ENCODE measurements around the gene COMT. TPM values are rescaled to one million over a fixed set of nuclear protein-coding genes. Genes with fewer than 3 reads are reported as not detected.
A peak's percentile ranks its signal among the peaks of the same experiment; 100 is the strongest.

COMT gene
- polyA plus RNA-seq, 1 donor from 2014 or later = 85.3 TPM

DNA sequence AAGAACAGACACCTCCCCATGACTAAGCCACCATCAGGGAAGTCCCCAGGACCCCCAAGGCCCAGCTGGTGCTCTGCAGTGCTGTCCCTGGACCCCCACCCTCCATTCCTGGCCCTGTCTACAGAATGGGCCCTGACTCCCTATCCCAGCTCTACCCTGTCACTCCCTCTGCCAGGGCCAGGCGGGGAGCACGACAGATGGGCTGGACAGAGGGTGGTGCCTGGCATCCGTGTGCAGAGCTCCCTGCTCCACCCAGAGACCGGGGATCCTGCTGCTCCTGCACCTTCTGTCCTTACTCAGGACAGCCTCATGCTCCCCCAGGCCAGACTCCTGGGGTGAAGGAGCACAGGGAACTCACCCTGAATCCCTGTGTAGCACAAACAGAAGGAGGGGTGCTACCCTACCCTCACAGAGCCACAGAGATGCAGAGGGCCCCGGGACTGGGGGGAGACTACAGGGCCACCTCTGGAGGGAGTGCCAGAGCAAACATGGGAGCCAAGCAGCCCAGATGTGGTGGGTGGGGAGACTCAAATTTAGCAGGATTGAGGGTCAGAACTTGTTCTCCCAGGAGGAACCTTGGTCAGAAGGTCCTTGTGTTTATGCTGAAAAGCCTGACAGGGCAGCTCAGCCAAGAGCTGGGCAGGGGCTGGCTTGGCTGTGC is 73.1 kb downstream of the COMT start:
- H3K4me3 Mint-ChIP-seq = peak overlapping the region; percentile 16 to 91 (median 71)
- H3K9me3 Mint-ChIP-seq = no peaks in the 10 kb centered on the region
- H3K4me1 Mint-ChIP-seq = peaks cover 0 to 7% (median 3%) of the 10 kb centered on the region in 3 donors
- no peaks in the 10 kb centered on the region for H3K36me3 Mint-ChIP-seq
- peak overlapping the region in 1 of 3 donors; percentile 58 for H3K27ac Mint-ChIP-seq
- no peaks in the 10 kb centered on the region for H3K27me3 Mint-ChIP-seq

DNA sequence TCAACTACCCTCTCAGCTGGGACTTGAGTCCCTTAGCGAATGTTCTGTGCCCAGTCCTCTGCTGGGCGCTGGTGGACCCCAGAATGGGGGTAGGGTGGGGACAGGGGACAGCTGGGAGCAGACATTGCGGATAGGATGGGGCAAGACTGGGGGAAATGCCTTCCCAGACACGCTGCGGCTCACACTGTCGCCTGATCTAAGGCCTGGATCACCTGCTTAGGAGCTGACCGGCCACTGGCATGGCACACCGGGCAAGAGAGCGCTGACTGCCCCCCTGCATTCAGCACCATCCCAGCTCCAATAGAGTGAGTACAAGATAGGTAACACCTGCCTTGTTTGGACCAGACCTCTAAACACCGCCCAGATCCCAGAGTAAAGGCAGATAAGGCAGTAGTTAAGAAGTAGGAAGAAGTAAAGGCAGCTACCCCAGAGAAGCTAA is 73.6 kb downstream of the COMT start:
- Mint-ChIP-seq H3K36me3 (no peaks in the 10 kb centered on the region), H3K4me1 (peaks cover 0 to 7% (median 7%) of the 10 kb centered on the region in 3 donors), H3K4me3 (peak overlapping the region; percentile 72 to 91 (median 76)), H3K9me3 (no peaks in the 10 kb centered on the region), H3K27ac (peak overlapping the region in 1 of 3 donors; percentile 75), H3K27me3 (no peaks in the 10 kb centered on the region)

DNA sequence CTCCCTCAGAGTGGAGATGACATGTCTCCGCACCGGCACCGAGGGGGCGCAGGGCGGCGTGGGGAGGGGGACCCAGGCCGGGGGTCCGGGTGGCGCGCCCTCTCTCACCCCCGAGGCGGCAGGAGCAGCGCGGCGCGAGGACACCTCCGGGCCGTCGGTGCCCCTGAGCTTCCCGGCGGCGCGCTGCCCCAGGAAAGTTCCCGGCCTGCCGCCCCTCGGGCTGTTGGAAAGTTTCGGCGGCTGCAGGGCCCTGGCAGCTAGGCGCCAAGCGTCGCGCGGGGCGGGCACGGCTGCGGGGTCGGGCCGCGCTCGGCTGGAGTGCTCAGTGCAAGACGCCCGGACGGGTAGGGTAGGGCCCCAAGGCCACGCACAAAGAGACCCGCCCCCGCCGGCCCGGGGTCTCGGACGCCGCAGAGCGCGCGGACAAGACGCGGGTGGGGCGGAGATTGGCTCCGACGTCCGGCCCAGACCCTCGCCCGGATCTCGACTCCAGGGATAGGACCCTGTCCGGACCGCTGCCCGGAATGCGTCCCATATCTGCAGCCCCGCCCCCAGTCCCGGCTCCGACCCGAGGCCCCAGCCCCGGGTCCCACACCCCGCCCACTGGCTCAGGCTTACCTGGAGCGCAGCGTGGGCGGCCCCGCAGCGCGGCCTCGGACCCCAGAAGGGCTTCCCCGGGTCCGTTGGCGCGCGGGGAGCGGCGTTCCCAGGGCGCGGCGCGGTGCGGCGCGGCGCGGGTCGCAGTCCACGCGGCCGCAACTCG is 74.6 kb downstream of the COMT start:
- Mint-ChIP-seq H3K4me3 (peak overlapping the region in 3 of 4 donors; percentile 57 to 91 (median 67)), H3K4me1 (peaks cover 0 to 7% (median 7%) of the 10 kb centered on the region in 3 donors), H3K9me3 (no peaks in the 10 kb centered on the region), H3K27me3 (no peaks in the 10 kb centered on the region), H3K36me3 (no peaks in the 10 kb centered on the region), H3K27ac (peak overlapping the region in 1 of 3 donors; percentile 75)

DNA sequence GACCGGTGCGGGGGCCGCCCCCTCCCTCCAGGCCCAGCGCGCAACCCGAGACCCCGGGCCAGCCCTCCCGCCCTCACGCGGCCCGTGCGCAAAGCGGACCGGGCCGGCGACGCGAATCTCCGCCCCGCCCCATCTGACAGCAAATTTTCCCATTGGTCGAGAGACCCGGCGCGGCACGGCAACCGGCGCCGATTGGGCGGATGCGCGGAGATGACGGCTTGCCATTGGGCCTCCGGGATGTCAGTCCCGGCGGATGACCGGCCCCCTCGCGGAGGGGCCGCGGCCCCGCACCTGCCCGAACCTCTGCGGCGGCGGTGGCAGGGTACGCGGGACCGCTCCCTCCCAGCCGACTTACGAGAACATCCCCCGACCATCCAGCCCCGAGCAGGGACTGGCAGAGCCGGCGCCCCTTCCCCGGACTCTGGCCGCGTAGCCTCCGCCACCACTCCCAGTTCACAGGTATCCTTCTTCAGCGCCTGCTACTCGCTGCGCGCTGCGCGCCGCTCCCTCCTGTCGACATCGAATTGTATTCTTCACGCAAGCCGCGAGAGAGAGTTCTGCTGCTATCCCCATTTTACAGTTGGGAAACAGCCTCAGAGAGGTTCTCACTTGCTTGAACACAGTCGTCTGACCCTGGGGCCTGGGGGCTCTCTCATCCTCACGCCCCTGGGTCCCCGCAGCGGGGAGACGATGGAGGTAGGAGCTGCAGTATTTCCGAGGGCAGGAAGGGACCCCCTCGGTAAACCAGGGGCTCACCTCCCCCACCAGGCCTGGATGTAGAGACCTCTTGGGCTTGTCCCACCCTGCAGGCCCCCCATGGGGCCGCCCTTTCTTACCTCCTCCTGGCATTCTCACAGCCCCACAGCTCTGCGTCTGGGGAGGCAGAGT is 75.4 kb downstream of the COMT start, which contains the start of gene ARVCF:
Gene ARVCF (minus strand): TSS at position 90 of the 888 bp plus-strand sequence. CDS start 26,029 bp downstream, outside the sequence.
- peaks cover 3 to 10% (median 9%) of the 10 kb centered on the region in 3 donors for H3K4me1 Mint-ChIP-seq
- H3K4me3 Mint-ChIP-seq = peak within 1 kb of the TSS; percentile 89 to 97 (median 93)
- H3K36me3 Mint-ChIP-seq = no peaks in the 10 kb centered on the region
- no peaks in the 10 kb centered on the region for H3K27me3 Mint-ChIP-seq
- H3K27ac Mint-ChIP-seq = peak within 1 kb of the TSS in 2 of 3 donors; percentile 23 to 75
- no peaks in the 10 kb centered on the region for H3K9me3 Mint-ChIP-seq

DNA sequence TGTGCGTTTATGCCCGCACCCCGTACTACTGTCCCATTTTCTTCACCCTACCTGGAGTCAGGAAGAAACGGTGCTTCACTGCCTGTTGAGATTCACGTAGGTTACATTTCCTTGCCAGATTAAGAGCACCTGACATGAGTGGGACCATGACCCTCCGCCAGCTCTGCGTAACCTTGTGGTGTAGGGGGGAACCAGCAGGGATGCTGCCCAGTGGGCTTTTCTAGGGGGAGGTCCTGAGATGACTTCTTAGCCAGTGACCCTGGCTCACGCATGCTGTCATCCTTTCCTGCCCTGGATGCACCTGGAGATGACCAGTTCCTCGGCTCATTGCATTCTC is 76.0 kb downstream of the COMT start:
- no peaks in the 10 kb centered on the region for H3K27me3 Mint-ChIP-seq
- H3K36me3 Mint-ChIP-seq = no peaks in the 10 kb centered on the region
- no peaks in the 10 kb centered on the region for H3K9me3 Mint-ChIP-seq
- peak overlapping the region; percentile 83 to 95 (median 86) for H3K4me3 Mint-ChIP-seq
- H3K4me1 Mint-ChIP-seq = peaks cover 8 to 16% (median 15%) of the 10 kb centered on the region in 3 donors
- peak overlapping the region in 2 of 3 donors; percentile 23 to 45 for H3K27ac Mint-ChIP-seq

DNA sequence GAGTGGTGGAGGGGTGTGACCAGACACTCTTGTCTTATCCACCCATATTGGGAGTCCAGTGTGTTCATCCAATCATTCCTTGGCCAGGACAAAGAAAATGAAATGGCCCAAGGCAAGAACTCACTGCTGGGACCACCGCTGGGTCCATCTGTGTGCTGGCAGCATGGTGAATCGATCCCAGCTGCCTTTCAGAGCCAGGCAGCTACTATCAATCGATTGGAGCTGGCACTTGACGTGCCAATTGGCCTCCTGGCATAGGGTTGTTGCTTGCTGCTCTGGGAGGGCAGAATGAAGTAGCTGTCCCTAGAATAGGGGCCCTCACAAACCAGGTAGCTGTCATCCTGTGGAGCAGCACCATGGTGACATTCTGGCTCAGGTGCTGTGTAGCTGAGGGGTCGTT is 76.4 kb downstream of the COMT start:
- H3K27ac Mint-ChIP-seq = peak overlapping the region in 1 of 3 donors; percentile 23
- H3K4me1 Mint-ChIP-seq = peaks cover 12 to 20% (median 19%) of the 10 kb centered on the region in 3 donors
- H3K27me3 Mint-ChIP-seq = no peaks in the 10 kb centered on the region
- no peaks in the 10 kb centered on the region for H3K36me3 Mint-ChIP-seq
- no peaks in the 10 kb centered on the region for H3K9me3 Mint-ChIP-seq
- H3K4me3 Mint-ChIP-seq = peak overlapping the region; percentile 83 to 95 (median 86)

Other genes starting within 250 kb of the COMT start
- 0.43 TPM for gene SEPTIN5, start 227.3 kb upstream of the COMT start, polyA plus RNA-seq
- gene GP1BB, start 218.2 kb upstream of the COMT start, polyA plus RNA-seq = 2.0 TPM
- not detected for gene TBX1, start 181.0 kb upstream of the COMT start, polyA plus RNA-seq
- 15.3 TPM for gene GNB1L, start 86.9 kb upstream of the COMT start, polyA plus RNA-seq
- gene RTL10, start 86.9 kb upstream of the COMT start, polyA plus RNA-seq = 7.3 TPM
- 17.3 TPM for gene TXNRD2, start within 50 bp of the COMT start, polyA plus RNA-seq
- gene ARVCF, start 75.1 kb downstream of the COMT start, polyA plus RNA-seq = 0.16 TPM
- 44.5 TPM for gene TANGO2, start 79.3 kb downstream of the COMT start, polyA plus RNA-seq
- gene DGCR8, start 138.5 kb downstream of the COMT start, polyA plus RNA-seq = 4.8 TPM
- gene RANBP1, start 174.3 kb downstream of the COMT start, polyA plus RNA-seq = 110 TPM
- 33.7 TPM for gene TRMT2A, start 175.5 kb downstream of the COMT start, polyA plus RNA-seq
- gene ZDHHC8, start 190.0 kb downstream of the COMT start, polyA plus RNA-seq = 4.2 TPM
- gene CCDC188, start 209.3 kb downstream of the COMT start, polyA plus RNA-seq = not detected

Data from IgD-negative memory B cell (primary cell).